Kidney tubule cell (primary cell): Measurements from ENCODE around the gene CALCB.

ENCODE experiments used
- DNase-seq: peaks from one replicate; pipeline ENCODE4 v3.0.0-alpha.2; 2018; ENCODE audit warnings: low spot score

Gene CALCB

GRCh38 chr11:15118431-15118830, 45.0 kb downstream of the CALCB start:
- DNase-seq, result peak; percentile 61

- DNase-seq, result no peak
Observed at GRCh38 chr11:15119352-15119751, 46.0 kb downstream of the CALCB start.

DNA sequence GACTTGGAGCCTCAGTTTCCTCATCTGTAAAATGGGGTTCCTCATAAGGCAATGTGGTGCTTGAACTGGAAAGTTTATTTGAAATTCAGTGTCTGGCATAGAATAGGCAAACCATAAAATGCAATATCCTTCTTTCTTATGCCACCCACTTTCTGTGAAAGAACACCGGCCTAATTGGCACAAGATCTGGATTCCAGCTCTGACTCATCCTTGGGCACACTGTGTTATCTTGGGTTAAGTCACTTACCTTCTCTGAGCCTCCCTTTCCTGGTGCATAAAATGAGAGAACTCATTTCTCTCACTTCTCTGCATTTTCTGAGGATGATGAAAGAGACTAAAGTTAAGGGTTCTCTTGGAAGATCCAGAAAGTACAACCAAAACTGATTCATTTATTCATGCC, 46.4 kb downstream of the CALCB start:
- peak; percentile 55 for DNase-seq

DNA sequence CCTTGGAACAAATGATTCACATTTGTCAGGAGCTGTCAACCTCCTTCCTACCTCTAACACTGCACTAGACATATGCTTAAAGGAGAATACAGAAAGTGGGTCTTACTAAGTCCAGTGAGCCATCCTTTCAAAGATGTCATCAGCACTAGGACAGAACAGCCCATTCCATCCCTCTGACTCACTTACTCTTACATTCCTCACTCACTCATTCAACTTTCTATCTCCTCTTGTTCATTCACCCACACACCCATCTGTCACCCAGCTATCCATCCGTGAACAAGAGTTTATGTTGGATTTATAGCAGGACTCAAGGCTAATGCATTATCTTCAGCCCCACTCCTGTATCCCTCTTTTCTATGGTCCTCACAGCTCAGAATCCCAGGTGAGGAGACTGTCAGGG, 50.5 kb downstream of the CALCB start:
- peak; percentile 96 for DNase-seq

DNA sequence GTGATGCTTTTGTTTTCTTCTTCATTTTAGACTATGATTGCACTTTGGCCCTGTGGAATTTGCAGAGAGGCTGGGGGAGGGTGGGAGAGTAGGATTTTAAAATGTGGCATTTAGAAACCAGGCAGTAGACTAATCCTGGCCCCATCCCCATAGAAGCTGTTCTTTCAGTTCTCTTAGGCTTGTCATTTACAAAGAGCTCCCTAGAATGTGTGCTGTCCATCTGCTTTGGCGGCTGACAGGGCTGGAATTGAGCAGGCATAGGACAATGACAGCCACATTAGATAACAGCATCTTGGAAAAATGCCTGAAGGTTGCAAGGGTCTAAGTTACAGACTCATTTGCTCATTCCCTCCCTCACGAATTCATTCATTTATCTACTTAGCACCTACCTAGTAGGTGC, 51.1 kb downstream of the CALCB start:
- DNase-seq, result no peak

GRCh38 chr11:15127341-15127740, 53.9 kb downstream of the CALCB start:
- DNase-seq, result peak; percentile 80
